Stimulated activated CD8-positive, alpha-beta memory T cell treated with anti-CD3 and anti-CD28 coated beads, Interleukin-7, amount 100 ng/mL, for 48 hours (primary cell): Measurements from ENCODE around the gene ANKRD36B.
"Not testable (repeated sequence)": the region's sequence is repeated elsewhere in the genome, so short reads cannot be mapped to it uniquely, and the experiment has no call there.

Source experiments
- DNase-seq, 2 donors: peaks; one replicate each; pipeline ENCODE4 v3.0.0-alpha.2; 2020; ENCODE audit warnings: low read depth in 1 of 2; ENCODE audit errors: extremely low read depth in 1 of 2

Gene ANKRD36B

DNA sequence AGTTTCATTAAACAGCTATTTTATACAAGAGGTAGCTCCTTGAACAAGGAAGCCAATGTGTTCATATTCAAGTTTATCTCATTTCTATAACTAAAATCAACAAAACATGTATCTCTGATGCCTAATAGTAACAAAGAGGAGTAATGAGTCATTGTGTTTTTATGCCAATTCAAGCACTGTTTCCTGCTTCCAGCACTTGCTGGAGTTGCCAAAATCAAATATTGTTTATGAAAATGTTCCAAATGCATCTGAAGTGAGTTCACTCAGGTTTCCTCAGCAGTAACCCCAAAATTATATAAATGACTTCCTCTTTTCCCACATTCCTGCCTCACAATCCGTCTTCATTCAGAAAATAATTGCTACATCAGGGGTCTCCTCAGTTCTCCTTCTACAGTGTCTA, 39.2 kb downstream of the ANKRD36B start:
- DNase-seq = not testable (repeated sequence)

DNA sequence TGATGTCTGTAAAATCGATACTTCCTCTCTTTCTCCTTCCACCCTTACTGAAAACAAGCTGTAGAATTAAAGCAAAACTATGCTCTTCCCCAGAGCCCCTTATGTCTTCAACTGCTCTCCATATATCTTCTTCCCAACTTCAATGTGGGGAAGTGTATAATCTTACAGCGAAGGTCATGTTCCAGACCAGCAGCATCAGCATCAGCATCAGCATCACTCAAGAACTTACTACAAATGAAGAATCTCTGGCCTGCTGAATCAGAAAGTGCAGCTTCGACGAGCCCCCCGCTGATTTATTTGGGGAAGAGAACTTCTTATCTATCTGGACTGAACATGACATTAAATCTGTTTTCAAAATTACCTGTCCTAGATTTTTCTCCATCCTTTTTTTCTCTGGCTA, 40.6 kb downstream of the ANKRD36B start:
- DNase-seq = not testable (repeated sequence)

- not testable (repeated sequence) for DNase-seq
These were observed 41.1 kb downstream of the ANKRD36B start for GRCh38 chr2:97548536-97548935.

- DNase-seq = no peak
These were observed 43.0 kb downstream of the ANKRD36B start for GRCh38 chr2:97546711-97547110.

GRCh38 chr2:97544911-97545310, 44.8 kb downstream of the ANKRD36B start:
- DNase-seq = not testable (repeated sequence)

DNA sequence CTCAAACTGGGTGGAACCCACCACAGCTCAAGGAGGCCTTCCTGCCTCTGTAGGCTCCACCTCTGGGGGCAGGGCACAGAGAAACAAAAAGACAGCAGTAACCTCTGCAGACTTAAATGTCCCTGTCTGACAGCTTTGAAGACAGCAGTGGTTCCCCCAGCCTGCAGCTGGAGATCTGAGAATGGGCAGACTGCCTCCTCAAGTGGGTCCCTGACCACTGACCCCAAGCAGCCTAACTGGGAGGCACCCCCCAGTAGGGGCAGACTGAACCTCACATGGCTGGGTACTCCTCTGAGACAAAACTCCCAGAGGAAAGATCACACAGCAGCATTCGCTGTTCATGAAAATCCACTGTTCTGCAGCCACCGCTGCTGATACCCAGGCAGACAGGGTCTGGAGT, 63.8 kb downstream of the ANKRD36B start:
- DNase-seq = not testable (repeated sequence)

- DNase-seq = not testable (repeated sequence)
These were observed 65.9 kb downstream of the ANKRD36B start for GRCh38 chr2:97523816-97524215.

GRCh38 chr2:97522916-97523555, 66.6 kb downstream of the ANKRD36B start:
- DNase-seq = not testable (repeated sequence)

DNA sequence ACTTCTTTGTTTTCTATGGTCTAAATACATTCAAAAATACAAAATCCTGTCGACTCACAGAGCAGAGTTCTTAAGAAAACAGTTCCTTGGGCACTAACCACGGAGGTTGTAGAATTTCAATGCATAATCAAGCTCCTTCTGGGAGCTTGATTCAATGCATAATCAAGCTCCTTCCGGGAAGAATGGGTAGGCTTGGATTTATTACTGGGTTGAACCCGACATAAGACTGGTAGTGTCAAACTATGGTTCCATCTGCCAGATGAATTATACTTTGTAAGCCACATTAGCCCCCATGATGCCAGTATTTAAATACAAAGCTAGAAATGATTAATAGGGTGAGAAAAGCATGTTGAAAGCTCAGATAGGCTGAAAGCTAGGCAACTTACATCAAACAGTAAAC, 94.0 kb downstream of the ANKRD36B start:
- not testable (repeated sequence) for DNase-seq

DNA sequence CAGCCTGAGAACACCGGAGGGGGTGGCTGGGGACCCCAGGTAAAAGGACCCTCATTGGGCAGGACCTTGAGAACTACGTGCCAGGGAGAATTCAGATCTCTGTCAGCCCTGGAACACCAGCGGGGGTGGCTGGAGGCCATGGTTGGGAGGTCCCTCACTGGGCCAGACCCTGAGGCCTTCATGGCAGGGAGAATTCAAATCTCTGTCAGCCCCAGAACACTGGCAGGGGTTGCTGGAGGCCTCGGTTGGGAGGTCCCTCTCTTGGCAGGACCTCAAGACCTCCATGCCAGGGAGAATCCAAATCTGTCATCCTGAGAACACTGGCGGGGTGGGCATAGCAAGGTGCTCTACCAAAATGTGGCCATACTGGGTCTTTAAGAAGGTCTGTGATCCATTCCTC, 99.5 kb downstream of the ANKRD36B start:
- DNase-seq = not testable (repeated sequence)
